COLO829 (cell line): ENCODE data around the gene HEG1.
"Not testable (repeated sequence)": the region's sequence is repeated elsewhere in the genome, so short reads cannot be mapped to it uniquely, and the experiment has no call there.

ENCODE experiments used
- DNase-seq: peaks from one replicate; pipeline ENCODE4 v3.0.0; 2012; ENCODE audit warnings: low spot score

HEG1 gene, protein sequence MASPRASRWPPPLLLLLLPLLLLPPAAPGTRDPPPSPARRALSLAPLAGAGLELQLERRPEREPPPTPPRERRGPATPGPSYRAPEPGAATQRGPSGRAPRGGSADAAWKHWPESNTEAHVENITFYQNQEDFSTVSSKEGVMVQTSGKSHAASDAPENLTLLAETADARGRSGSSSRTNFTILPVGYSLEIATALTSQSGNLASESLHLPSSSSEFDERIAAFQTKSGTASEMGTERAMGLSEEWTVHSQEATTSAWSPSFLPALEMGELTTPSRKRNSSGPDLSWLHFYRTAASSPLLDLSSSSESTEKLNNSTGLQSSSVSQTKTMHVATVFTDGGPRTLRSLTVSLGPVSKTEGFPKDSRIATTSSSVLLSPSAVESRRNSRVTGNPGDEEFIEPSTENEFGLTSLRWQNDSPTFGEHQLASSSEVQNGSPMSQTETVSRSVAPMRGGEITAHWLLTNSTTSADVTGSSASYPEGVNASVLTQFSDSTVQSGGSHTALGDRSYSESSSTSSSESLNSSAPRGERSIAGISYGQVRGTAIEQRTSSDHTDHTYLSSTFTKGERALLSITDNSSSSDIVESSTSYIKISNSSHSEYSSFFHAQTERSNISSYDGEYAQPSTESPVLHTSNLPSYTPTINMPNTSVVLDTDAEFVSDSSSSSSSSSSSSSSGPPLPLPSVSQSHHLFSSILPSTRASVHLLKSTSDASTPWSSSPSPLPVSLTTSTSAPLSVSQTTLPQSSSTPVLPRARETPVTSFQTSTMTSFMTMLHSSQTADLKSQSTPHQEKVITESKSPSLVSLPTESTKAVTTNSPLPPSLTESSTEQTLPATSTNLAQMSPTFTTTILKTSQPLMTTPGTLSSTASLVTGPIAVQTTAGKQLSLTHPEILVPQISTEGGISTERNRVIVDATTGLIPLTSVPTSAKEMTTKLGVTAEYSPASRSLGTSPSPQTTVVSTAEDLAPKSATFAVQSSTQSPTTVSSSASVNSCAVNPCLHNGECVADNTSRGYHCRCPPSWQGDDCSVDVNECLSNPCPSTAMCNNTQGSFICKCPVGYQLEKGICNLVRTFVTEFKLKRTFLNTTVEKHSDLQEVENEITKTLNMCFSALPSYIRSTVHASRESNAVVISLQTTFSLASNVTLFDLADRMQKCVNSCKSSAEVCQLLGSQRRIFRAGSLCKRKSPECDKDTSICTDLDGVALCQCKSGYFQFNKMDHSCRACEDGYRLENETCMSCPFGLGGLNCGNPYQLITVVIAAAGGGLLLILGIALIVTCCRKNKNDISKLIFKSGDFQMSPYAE (N-terminal part only)

DNA sequence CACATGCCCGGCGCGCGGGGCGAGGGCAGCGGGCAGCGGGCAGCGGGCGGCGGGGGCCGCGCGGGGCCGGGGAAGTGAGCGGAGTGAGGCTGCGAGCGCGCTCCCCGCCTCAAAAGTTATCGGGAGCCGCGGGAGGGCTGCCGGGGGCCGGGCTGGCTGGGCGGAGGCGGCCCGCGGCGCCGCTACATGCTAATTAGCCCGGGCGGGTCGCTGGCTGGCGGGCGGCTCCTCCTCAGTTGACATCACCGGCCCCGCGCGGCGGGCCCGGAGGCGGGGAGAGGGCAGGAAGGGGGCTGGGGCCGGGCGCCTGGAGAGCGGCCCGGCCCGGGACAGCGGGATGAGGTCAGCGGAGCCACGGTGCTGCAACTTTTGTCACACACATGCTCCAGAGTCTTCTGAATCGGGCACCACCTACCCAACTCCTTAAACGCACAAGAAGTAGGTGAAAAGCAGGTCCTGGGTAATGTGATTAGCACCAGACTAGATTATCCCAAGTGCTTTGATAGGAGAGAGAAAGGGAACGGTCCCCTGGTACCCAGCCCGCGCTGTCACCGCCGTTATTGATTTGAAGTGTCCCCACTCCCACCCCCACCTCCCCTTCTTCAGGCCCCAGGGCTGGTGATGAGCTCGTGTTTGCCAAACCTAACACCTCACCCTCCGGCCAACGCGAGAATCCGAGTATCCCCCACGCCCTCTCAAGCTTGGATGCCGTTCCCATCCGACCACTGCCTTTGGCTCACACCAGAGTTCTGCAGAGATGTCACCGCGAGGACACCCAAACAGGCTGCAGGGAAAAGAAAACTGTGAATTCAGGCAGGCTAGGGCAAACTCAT is at the start of gene HEG1:
TSS of gene HEG1 (minus strand) at position 85 of the 833 bp plus-strand sequence. CDS start 107 bp downstream, outside the sequence.
- peak; percentile 70 for DNase-seq

DNA sequence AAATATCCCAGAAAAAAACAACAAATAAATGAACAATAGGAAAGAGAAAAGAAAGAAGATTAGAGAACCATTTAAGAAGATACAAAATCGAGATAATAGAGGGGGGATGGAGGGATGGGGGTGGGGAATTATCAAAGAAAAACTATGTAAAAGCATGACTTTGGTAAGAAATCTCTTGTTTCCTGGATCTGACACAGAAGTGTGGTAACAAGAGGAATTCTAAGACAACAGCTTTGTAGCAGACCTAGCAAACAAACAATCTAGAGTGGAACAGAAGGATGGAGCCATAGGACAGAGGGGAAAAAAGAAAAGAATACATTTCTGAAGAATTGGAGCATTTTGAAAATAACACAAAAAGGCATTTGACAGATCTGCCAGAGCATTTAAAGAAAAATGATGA is 49.3 kb upstream of the HEG1 start:
- no peak for DNase-seq

DNA sequence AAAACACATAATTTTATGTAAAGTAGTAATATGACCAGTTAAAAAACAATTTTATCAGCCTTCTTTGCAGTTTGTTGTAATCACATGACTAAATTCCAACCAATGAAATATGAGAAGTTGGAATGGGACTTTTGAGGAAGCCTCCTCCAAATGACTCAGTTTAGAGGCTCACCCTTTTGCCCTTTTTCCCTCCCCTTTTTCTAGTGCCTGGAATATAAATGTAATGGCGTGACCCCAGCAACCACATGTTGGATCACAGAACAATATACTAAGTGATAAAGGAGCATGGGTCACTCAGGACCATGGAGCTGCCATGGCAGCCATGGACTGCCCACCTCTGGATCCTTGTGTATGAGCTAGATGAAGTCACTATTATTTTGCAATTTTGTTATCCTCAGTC is 48.8 kb upstream of the HEG1 start:
- DNase-seq = no peak

DNA sequence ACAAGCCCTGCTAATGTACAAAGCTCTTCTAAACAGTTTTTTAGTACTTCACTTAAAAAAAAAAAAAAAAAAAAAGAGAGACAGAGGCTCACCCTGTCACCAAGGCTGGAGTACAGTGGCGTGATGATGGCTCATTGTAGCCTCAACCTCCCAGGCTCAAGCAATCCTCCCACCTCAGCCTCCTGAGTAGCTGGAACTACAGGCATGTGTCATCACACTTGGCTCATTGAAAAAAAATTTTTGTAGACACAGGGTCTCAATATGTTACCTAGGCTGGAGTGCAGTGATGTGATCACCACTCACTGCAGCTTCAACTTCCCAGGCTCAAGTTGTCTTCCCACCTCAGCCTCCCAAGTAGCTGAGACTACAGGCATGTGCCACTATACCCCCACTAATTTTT is 47.6 kb upstream of the HEG1 start:
- no peak for DNase-seq

DNA sequence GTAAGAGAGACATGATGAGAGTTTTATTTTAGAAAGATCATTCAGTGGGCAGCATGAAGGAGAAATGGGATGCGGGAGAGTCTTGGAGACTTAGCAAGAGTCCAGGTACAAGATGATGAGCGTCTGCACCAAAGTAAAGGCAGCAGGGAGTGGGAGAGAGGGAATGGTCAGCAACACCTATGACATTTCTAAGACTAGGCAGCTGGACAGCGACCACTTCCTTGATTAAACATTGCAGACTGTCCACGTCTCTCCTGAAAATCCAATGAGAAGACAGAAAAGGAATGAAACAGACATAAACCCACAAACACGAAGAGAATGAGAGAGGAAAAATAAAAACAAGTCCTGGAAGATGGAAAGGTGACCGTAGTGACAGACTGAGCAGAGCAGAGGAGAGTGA is 46.7 kb upstream of the HEG1 start:
- no peak for DNase-seq

DNA sequence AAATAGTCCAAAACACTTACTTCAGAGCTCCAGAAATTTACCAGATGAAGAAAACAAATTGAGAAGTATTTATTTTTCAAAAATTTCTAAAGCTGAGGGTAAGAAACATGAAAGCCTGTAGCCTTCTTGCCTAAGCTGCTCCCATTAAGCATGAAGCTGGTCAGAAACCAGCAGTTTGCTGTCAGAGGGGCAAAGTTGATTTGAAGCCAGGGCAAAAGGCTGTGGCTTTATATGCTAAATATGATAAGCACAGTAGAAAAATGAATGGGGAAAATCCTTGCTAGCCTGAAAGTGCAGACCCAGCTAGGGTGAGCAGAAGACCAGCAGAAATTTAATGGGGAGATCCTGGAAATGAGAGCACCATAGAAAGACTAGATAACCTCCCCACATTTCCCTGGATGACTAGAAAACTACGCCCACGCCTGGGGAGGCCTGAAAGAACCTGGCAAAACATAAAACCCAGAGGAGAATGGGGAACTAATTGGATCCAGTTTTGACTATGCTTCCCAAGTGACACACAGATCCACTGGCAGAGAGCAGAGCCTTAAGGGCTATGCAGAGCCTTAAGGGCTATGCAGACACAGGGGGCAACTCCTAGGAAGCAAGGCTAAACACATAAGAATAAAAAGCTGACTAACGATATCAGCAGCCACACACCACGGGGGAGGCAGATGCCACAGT is 43.0 kb upstream of the HEG1 start:
- DNase-seq = no peak

DNA sequence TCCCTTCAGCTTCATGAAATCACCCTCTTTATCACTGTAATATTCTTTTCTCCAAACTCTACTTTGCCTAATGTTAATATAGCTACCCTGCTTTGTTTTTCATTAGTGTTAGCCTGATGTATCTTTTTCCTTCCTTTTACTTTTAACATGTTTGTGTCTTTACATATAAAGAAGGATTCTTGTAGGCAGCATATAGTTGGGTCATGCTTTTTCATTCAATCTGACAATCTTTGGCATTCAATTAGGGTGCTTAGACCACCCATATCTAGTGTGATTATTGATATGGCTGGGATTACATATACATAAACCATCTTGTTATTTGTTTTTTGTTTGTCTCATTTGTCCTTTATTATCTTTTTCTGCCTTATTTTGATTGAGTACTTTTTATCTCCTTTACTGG is 34.9 kb upstream of the HEG1 start:
- no peak for DNase-seq

DNA sequence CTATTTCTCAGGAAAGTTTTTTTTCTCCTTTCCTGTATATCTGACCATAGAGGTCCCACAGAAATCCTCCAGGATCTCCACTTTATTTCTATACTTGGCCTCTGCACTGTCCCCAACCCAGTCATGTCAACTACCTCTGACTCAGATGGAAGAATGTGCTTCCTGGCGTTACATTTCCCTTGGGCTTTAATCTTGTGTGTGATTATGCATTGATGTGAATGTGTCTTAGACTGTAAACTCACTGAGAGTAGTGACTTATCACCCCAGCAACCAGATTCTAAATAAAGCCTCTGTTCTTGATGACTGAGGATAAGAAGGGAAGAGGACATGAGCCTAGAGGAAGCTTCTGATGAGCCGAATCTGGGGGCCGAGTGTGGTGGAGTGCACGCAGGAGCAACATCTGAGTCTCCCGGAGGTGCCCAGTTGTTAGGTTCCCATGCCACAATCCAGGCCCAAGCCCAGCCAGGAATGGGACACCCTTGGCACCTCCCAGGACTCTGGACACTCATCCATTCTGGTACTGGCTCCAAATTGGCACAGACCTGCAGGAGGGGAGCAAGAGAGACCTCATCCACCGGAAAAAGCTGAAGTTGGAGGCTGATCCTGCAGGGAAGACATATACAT is 32.1 kb upstream of the HEG1 start:
- DNase-seq = peak; percentile 96

DNA sequence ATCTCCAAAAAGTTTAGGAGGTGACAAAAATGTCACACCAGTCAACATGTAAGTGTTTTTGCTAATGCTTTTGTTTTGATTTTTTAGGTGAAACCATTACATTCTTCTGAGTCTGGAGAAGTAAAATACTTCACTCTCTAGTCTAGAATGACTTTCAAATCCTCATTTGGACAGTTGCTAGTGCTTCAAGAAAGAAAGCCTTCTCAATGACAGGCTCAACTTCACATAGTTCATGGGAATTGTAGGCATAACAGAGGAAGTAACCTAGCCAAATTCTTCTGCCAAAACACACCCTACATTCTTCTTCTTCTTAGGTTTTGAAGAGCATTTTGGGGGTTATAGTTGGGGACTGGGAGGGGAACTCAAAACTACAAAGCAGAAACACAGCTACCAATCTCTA is 29.4 kb upstream of the HEG1 start:
- no peak for DNase-seq

DNA sequence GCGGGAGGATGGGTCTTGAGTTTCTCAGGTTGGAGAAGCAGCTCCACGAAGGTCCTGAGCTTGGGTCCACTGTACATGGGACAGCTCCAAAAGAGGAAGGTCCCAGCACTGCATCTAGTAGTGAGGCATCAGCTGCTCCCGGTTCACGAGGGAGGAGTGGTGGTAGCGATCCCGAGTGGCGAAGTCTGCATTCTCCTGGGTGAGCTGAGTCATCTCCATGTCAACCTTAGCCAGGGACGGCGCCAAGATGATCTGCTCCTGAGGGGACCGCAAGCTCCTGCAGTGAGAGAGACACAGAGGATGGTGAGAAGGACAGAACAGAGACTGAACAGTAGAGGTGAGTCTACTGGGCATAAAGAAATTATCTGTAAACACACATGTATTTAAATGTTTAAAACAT is 28.0 kb upstream of the HEG1 start:
- no peak for DNase-seq

DNA sequence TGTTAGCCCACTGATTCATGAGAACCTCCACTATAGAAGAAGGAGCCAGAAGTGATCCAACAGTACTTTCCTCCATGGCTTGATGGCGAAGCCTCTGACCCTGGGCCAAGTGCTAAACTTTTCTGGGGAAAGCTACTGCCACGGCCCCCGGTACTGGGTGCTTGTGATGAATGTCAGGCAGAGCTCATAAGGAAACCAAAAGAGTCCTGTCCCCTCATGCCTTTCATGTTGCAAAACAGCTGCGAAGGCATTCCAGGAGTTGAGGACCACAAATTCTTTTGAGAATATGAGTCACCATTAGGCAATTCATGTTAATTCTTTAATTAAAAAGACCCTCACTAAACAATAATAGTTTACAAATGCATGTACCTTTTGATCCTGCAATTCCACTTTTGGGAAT is 26.5 kb upstream of the HEG1 start:
- not testable (repeated sequence) for DNase-seq

DNA sequence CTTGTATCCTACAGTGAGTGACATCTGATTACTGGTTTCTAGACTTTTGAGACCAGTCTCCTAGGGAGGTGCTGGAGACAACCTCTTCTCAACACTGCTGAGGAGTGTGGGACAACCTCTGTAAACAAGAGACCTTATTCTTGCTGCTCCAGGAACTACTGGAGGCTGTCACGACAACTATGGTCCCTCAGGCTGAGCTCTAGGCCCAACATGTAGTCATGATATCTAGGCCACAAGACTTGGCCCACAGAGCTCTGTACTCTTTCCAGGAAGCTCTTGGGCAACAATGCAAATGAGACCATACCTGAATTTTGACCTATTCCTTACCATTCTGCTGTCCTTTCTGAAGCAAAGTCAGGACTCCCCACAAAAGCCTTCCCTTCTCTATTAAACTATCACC is 24.3 kb upstream of the HEG1 start:
- DNase-seq = no peak

DNA sequence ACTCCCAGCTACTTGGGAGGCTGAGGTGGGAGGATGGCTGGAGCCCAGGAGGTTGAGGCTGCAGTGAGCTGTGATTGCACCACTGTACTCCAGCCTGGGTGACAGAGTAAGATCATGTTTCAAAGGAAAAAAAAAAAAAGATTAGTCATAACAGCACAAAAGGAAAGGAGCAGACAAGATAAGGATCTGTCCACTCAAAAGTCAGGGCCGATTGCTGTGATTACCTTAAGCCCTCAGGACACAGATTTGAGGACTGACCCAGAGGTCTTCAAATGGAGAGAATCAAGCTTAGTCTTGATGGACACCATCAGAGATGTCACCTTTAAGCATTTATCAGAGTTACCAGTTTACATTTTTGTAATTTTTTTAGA is 23.9 kb upstream of the HEG1 start:
- no peak for DNase-seq

DNA sequence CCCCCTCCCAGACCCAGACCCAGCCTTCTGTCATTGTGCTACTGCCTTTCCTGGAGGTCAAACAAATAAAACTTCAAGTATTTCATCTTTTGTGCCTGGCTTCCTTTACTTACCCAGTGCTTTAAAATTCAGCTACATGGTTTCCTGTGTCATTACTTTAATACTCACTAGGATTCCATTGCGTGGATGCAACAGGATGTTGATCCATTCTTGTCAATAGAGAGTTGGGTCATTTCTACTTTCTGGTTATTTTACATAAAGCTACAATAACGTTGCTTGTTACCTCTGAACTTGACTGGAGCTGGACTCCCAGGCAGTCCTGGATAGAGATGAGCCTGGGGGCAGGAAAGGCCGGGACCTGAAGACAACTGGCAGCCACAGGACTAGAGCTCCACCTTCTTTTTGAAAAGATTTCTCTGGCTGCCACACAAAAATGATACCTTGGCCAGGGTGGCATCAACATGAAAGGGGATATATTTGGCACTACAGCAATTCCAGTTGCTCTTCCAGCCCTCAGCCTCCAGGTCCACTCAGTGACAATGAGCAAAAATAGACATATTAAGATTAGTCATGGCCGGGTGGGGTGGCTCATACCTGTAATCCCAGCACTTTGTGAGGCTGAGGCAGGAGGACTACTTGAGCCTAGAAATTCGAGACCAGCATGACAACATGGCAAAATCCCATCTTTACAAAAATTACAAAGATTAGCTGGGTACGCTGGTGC is 23.3 kb upstream of the HEG1 start:
- DNase-seq = no peak

DNA sequence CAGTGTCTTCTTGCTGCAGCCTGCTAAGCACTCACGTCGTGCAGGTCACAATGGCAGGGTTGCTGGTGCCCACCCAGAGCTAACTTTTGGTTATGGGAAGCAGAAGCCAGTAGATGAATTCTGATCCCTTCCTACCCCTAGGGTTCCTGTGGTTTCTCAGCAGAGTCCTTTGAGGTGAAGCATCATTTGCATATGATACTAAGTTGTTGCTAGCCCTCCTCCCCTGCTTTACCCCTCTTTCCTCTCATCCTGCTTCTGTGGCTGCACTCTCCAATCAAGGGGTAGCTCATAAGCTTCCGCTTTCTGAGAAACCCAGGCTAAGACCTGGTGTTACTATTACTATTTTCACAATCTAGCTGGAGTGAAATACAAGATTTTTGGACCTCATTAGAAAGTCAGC is 22.1 kb upstream of the HEG1 start:
- DNase-seq = no peak

DNA sequence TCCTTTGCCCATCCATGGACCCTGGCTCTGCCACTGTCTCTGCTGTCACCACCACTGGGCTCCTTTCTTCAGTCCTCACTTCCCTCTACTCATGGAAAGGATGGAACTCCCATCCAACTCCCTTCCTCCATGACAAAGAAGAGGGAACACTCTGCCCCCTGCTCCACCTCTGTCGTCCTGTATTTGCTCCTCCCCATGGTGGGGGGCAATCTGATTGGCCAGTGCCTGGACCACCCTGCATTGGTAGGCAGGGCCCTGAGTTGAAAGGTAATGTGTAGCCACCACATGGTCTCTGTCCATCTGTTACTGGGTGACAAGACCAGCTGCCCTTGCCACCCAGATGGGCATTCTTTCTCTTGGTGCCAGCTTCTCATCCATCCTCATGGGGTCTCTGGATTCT is 20.7 kb upstream of the HEG1 start:
- DNase-seq = no peak

DNA sequence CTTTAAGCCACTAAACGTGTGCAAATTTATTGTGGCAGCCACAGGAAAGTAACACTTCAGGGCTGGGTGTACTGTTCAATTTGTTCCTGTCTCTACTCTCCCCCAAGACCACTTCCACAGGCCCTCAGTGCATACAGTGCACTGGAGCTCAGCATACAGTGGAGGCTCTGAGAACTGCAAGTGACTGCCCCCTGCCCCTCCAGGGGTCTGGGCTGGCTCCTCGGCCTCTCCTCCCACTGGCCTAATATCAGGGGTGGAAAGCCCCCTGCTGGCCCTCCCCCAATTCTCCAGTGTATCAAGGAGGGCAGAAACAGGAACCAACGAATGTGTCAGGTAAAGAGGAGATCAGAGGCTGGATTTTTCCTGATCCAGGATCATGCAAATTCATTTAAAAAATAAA is 19.9 kb upstream of the HEG1 start:
- no peak for DNase-seq

DNA sequence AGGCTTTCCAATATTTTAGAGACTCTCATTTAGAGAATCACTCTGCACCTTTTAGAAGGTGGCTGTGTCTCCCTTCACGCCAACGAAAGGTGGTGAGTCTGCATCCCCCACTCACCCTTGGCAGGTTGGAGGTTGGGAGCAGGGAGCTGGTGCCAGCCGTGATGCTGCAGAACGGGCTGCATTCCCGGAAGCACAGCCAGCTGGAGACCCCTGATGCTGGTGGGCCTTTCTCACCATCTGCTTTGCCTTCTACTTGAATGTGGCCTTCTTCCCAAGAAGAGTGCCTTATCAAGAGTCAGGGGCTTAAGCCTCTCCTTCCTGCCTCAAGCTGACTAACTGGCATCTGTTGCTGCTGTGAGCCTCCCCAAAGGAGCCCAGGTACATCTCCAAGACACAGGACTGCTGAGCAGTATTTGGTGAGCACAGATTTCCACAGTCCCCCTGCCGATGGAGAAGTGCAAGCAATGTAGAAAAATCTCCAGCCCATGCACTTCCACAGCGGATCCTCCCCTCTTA is 17.7 kb upstream of the HEG1 start:
- DNase-seq = no peak

DNA sequence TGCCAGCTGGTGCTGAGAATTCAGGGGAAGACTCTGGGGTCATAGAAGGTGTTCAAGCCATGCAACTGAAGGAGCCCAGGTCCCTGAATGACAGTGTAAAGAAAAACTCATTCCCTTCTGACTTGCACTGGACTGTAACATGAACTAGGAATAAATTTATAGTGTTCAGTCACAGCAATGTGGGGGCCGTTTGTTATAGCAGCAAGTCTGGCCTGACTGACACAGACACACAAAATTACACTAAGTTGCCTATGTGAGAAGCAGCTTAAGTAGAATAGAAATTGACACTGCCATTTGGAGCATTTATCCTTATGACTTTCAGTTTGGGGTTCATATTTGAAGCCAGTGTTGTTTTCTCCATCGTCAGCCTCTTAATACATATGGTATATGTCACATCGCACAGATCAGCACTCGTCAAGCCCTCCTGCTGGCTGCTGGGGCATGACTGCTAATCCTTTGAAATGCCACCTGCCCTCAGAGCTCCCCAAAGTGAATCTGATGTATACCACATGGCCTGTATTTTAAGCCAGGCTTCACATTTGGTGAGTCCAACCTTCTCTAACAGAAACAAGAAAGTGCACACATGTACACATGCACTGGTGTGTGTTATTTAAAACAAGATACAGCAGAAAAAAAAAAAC is 17.1 kb upstream of the HEG1 start:
- DNase-seq = no peak
